ENCODE data around the gene CSNK2A2. TPM values are rescaled to one million over a fixed set of nuclear protein-coding genes. Genes with fewer than 3 reads are reported as not detected.

Gene CSNK2A2
- total and polyA plus RNA-seq, 2 of the 8 experiments (the other 6 are each of a cell fraction or from before 2014, with no cell fraction given): 37.9 to 128 TPM

GRCh38 chr16:58236231-58236690 lies 38.4 kb upstream of the CSNK2A2 start (continued):
- TF ChIP-seq ATF3 (IDR thresholded peaks at IDR 0.05; ENCODE audit: insufficient read depth, low read depth, low read length) (no peak), SP2 (IDR thresholded peaks at IDR 0.05; ENCODE audit: low read length) (no peak), YY1 (IDR thresholded peaks at IDR 0.05; ENCODE audit: low read depth, low read length) (0 out of 2 replicates have a peak, but pooled peaks have one; percentile 1), TBP (IDR thresholded peaks at IDR 0.05; ENCODE audit: low read depth, low read length) (0 out of 2 replicates have a peak, but pooled peaks have one; percentile 25), BACH1 (IDR thresholded peaks at IDR 0.05; ENCODE audit: low read length) (no peak)

Data from H1 (cell line).